Endothelial cell of umbilical vein (primary cell): ENCODE measurements around the gene TANGO6. TPM values are rescaled to one million over a fixed set of nuclear protein-coding genes. Genes with fewer than 3 reads are reported as not detected.

Source experiments
- BruUV-seq: library from RNA; stranded (reverse); fragments of 400-500 nt; replicated peaks from 2 replicates; lab custom pipeline; 2021; lab: Mats Ljungman, UMichigan
- CTCF ChIA-PET: fragments of 300-600, 350-600 bp; sonication (Branson Sonifier 250); formaldehyde crosslinking; loops from one replicate; lab custom pipeline; 2021; ENCODE audit warnings: antibody characterized with exemption, inconsistent platforms; lab: Charles Lee
- POLR2A ChIA-PET: fragments of 300-600, 350-600 bp; sonication (Branson Sonifier 250); formaldehyde crosslinking; loops from one replicate; lab custom pipeline; 2021; ENCODE audit warnings: antibody characterized with exemption, inconsistent platforms; lab: Charles Lee
- DNase-seq: peaks from one replicate; pipeline ENCODE4 v3.0.0-alpha.2; 2011; ENCODE audit warnings: low read depth, low spot score
- FAIRE-seq: peaks from 2 replicates; lab custom pipeline; 2011; peaks lifted over from hg19 to GRCh38; lab: Jason Lieb, UNC
- H2AFZ ChIP-seq: 2 replicates; pipeline ENCODE4 v1.6.0; 2012; ENCODE audit warnings: low read depth, low read length, control low read depth, inconsistent platforms
- H3K27ac ChIP-seq: 2 replicates; pipeline ENCODE4 v1.5.1; 2011; ENCODE audit warnings: low read depth, mild to moderate bottlenecking, control low read depth, low read length, moderate library complexity; ENCODE audit not compliant: insufficient read depth
- H3K27me3 ChIP-seq, 2 experiments: 2 replicates each; pipeline versions ENCODE4 v1.6.0 to v1.6.1; 2011; ENCODE audit warnings: low read length in 2 of 2, mixed read lengths in 1 of 2; ENCODE audit not compliant: control insufficient read depth in 2 of 2, insufficient read depth in 2 of 2
- H3K36me3 ChIP-seq, 2 experiments: 2 replicates in 1 of 2; 3 replicates in 1 of 2; pipeline ENCODE4 v1.5.1; 2011; ENCODE audit warnings: low read length in 2 of 2, mild to moderate bottlenecking in 1 of 2, moderate library complexity in 1 of 2; ENCODE audit not compliant: control insufficient read depth in 2 of 2, insufficient read depth in 2 of 2; ENCODE audit errors: extremely low read depth in 1 of 2
- H3K4me1 ChIP-seq: 3 replicates; pipeline ENCODE4 v1.5.1; 2011; ENCODE audit warnings: mild to moderate bottlenecking, low read length; ENCODE audit not compliant: control insufficient read depth, insufficient read depth; ENCODE audit errors: extremely low read depth
- H3K4me2 ChIP-seq: 2 replicates; pipeline ENCODE4 v1.6.1; 2011; ENCODE audit warnings: low read length, control low read depth, mixed read lengths; ENCODE audit not compliant: insufficient read depth
- H3K4me3 ChIP-seq, 3 experiments: fragments of 200-600 bp in 1 of 3; sonication (generic), shearing (Covaris generic) in 1 of 3; replicated peaks in 1 of 3; 2 replicates each; pipeline ENCODE4 v1.5.1; 2011 to 2016; ENCODE audit warnings: control low read depth in 3 of 3, low read length in 3 of 3, mild to moderate bottlenecking in 2 of 3, inconsistent platforms in 1 of 3, low read depth in 1 of 3, moderate library complexity in 1 of 3; ENCODE audit not compliant: insufficient read depth in 1 of 3
- H3K79me2 ChIP-seq: 2 replicates; pipeline ENCODE4 v1.6.0; 2012; ENCODE audit warnings: low read length, inconsistent platforms; ENCODE audit not compliant: control insufficient read depth, insufficient read depth
- H3K9ac ChIP-seq: replicated peaks from 2 replicates; pipeline ENCODE3; 2011; ENCODE audit warnings: low read length, control low read depth; ENCODE audit not compliant: insufficient read depth; ENCODE audit errors: extremely low read depth
- H3K9me1 ChIP-seq: replicated peaks from 3 replicates; pipeline ENCODE4 v1.6.0; 2011; ENCODE audit warnings: mild to moderate bottlenecking, low read length; ENCODE audit not compliant: control insufficient read depth, insufficient read depth; ENCODE audit errors: extremely low read depth
- H3K9me3 ChIP-seq: replicated peaks from 2 replicates; pipeline ENCODE4 v1.5.1; 2012; ENCODE audit warnings: low read length, inconsistent platforms; ENCODE audit not compliant: control insufficient read depth, insufficient read depth
- H4K20me1 ChIP-seq: replicated peaks from 2 replicates; pipeline ENCODE3; 2011; ENCODE audit warnings: mild to moderate bottlenecking, low read length; ENCODE audit not compliant: control insufficient read depth, insufficient read depth; ENCODE audit errors: extremely low read depth
- EZH2 ChIP-seq: IDR thresholded peaks from 2 replicates; pipeline ENCODE4 v1.6.1; 2012; ENCODE audit warnings: borderline replicate concordance, low read depth, mild to moderate bottlenecking, moderate library complexity, low read length, inconsistent platforms; ENCODE audit not compliant: severe bottlenecking
- FOS ChIP-seq: IDR thresholded peaks from 2 replicates; pipeline ENCODE4 v1.6.1; 2011; ENCODE audit warnings: mild to moderate bottlenecking, low read length, moderate library complexity, borderline replicate concordance; ENCODE audit not compliant: insufficient read depth
- GATA2 ChIP-seq: IDR thresholded peaks from 2 replicates; pipeline ENCODE4 v1.7.0; 2011; ENCODE audit warnings: low read depth, mild to moderate bottlenecking, moderate library complexity, mixed read lengths, low read length; ENCODE audit not compliant: insufficient read length, insufficient read depth
- JUN ChIP-seq: IDR thresholded peaks from 2 replicates; pipeline ENCODE4 v1.6.1; 2011; ENCODE audit warnings: borderline replicate concordance, low read depth; ENCODE audit not compliant: insufficient read length, insufficient read depth
- MYC ChIP-seq: IDR thresholded peaks from one replicate; pipeline ENCODE4 v1.6.1; 2011; ENCODE audit warnings: mild to moderate bottlenecking, low read depth, low read length
- POLR2A ChIP-seq: IDR thresholded peaks from 2 replicates; pipeline ENCODE4 v1.6.1; 2012; ENCODE audit warnings: low read depth, mild to moderate bottlenecking, control low read depth, low read length
- POLR2AphosphoS5 ChIP-seq: IDR thresholded peaks from 2 replicates; pipeline ENCODE4 v1.6.1; 2012; ENCODE audit warnings: low read depth, mild to moderate bottlenecking, control low read depth, low read length, moderate library complexity; ENCODE audit not compliant: insufficient read depth
- dilution Hi-C: fragments of 300-500 bp; cut with MboI; formaldehyde crosslinking; loops from one replicate; pipeline ENCODE4 v1.15.0; 2019; ENCODE audit warnings: low sequenced_read_pairs; ENCODE audit not compliant: extremely low pct_ligation_motif_present
- intact Hi-C: fragments of 100-400 bp; cut with micrococcal nuclease; formaldehyde crosslinking; loops from one replicate; pipeline ENCODE4 v1.10.0; 2022
- polyA plus RNA-seq, 4 experiments: library from polyadenylated mRNA; depleted of rRNA in 3 of 4; stranded (reverse) in 3 of 4; unstranded in 1 of 4; fragments of >200 nt; gene quantifications; 2 replicates each; pipeline versions ENCODE4 v1.2.1 to v1.2.3, GENCODE V29; 2011 to 2012; ENCODE audit warnings: missing spikeins in 1 of 4
- total RNA-seq: library from RNA; stranded (reverse); gene quantifications from 2 replicates; pipeline ENCODE4 v1.2.3, GENCODE V29; 2021
- TF ChIP-seq, protein P1 (sequence below): IDR thresholded peaks from 2 replicates; pipeline ENCODE4 v1.6.1; 2011; ENCODE audit not compliant: insufficient read depth, insufficient read length
- TF ChIP-seq, protein P2 (sequence below), 2 donors: IDR thresholded peaks; 1 replicate in 1 of 2; 2 replicates in 1 of 2; pipeline ENCODE4 v1.5.1; 2011; ENCODE audit warnings: low read length in 2 of 2, mild to moderate bottlenecking in 2 of 2, moderate library complexity in 2 of 2, control low read depth in 1 of 2, inconsistent platforms in 1 of 2, low read depth in 1 of 2; ENCODE audit not compliant: insufficient read depth in 1 of 2; ENCODE audit errors: extremely low read depth in 1 of 2

Gene TANGO6
- total and polyA plus RNA-seq, 2 donors (not counting 3 experiments of a cell fraction or from before 2014, with no cell fraction given) = 6.7 to 21.2 TPM

DNA sequence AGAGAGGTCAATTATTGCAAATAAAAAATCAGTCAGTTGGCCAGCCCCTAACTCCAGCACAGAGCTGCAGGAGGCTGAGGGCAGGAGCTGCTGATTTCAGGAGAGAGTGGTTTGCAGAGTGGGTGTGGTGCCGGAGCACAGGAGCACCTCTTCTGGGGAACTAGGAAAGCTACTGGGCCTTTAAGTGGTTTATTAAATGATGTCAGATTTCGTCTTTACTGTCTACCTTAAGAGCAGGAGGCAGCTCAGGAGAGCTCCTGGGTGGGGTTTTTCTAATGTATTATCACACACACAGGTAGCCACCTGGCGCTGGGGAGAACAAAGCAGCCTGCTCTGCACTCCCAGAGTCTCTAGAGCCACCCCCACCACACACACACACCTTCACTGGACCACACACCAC is 250.6 kb downstream of the TANGO6 start:
- Histone ChIP-seq H2AFZ (no peak overlapping the region), H3K27me3 (no peaks in the 10 kb centered on the region), H3K79me2 (no peaks in the 10 kb centered on the region), H4K20me1 (no peaks in the 10 kb centered on the region), H3K9me3 (no peaks in the 10 kb centered on the region), H3K4me3 (no peak overlapping the region), H3K36me3 (no peaks in the 10 kb centered on the region), H3K9me1 (no peaks in the 10 kb centered on the region), H3K4me2 (no peak overlapping the region), H3K9ac (no peak overlapping the region), H3K27ac (no peak overlapping the region), H3K4me1 (peaks cover 3% of the 10 kb centered on the region)
- TF ChIP-seq FOS = no peak
- no peak for TF ChIP-seq EZH2
- no peak for TF ChIP-seq GATA2
- TF ChIP-seq, protein P1, sequence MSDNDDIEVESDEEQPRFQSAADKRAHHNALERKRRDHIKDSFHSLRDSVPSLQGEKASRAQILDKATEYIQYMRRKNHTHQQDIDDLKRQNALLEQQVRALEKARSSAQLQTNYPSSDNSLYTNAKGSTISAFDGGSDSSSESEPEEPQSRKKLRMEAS = no peak
- dilution Hi-C loops (no loop called here), intact Hi-C loops (no loop called here)
- DNase-seq (no peak), FAIRE-seq (no peak)
- POLR2A ChIA-PET = interaction anchor here (0.6 kb wide), 1 partner anchor 106 kb away, joined by 8 read pairs; no protein-coding TSS in a partner anchor
- BruUV-seq = no TSS peak
- CTCF ChIA-PET = interaction anchor here (0.9 to 4.4 kb wide), 4 partner anchors 12 to 121 kb away, joined by 3 to 14 read pairs (median 3); partner anchors contain the start of gene HAS3

DNA sequence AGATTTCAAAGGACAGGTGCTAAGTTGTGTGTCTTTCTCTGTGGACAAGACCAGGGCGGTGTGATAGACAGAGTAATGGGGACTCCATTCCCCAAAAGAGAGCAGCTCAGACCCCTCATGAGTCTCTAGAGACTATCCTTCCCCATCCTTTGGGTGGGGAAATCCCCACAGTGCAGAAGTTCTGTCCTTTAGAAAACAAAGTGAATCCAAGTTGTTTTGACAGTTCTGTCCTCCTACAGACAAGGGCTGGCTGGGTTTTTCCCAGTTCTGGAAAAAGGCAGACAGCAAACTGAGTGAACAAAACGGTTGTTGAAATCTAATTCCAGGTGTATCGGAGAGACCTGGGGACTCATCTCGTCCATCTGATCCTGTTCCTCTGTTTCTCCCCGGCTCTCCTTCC is 251.2 kb downstream of the TANGO6 start:
- dilution Hi-C loops = no loop called here
- H3K4me2 ChIP-seq = no peak overlapping the region
- TF ChIP-seq JUN (no peak), GATA2 (no peak), MYC (no peak), FOS (no peak), POLR2AphosphoS5 (no peak), EZH2 (no peak), POLR2A (no peak)
- TF ChIP-seq, protein P1 = no peak
- TF ChIP-seq, protein P2, sequence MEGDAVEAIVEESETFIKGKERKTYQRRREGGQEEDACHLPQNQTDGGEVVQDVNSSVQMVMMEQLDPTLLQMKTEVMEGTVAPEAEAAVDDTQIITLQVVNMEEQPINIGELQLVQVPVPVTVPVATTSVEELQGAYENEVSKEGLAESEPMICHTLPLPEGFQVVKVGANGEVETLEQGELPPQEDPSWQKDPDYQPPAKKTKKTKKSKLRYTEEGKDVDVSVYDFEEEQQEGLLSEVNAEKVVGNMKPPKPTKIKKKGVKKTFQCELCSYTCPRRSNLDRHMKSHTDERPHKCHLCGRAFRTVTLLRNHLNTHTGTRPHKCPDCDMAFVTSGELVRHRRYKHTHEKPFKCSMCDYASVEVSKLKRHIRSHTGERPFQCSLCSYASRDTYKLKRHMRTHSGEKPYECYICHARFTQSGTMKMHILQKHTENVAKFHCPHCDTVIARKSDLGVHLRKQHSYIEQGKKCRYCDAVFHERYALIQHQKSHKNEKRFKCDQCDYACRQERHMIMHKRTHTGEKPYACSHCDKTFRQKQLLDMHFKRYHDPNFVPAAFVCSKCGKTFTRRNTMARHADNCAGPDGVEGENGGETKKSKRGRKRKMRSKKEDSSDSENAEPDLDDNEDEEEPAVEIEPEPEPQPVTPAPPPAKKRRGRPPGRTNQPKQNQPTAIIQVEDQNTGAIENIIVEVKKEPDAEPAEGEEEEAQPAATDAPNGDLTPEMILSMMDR (IDR thresholded peaks at IDR 0.05; ENCODE audit: extremely low read depth in 1 of 2, insufficient read depth in 1 of 2, low read depth in 1 of 2, low read length in 2 of 2) = no peak
- no TSS peak for BruUV-seq
- H3K36me3 ChIP-seq = no peaks in the 10 kb centered on the region
- H3K4me3 ChIP-seq = no peak overlapping the region
- no peak for FAIRE-seq
- no peak for DNase-seq
- no peaks in the 10 kb centered on the region for H3K9me1 ChIP-seq
- H3K9me3 ChIP-seq = no peaks in the 10 kb centered on the region
- no peak overlapping the region for H3K9ac ChIP-seq
- POLR2A ChIA-PET = no interaction called here
- intact Hi-C loops = no loop called here
- no peak overlapping the region for H3K27ac ChIP-seq
- no peaks in the 10 kb centered on the region for H3K79me2 ChIP-seq
- H4K20me1 ChIP-seq = no peaks in the 10 kb centered on the region
- no peaks in the 10 kb centered on the region for H3K4me1 ChIP-seq
- no peak overlapping the region for H2AFZ ChIP-seq
- H3K27me3 ChIP-seq = no peaks in the 10 kb centered on the region
- CTCF ChIA-PET = interaction anchor here (0.6 to 4.4 kb wide), 6 partner anchors 11 to 202 kb away, joined by 3 to 14 read pairs (median 3); partner anchors contain the start of gene HAS3
